ENCODE measurements around the gene PRKCE. TPM values are rescaled to one million over a fixed set of nuclear protein-coding genes. Genes with fewer than 3 reads are reported as not detected.

Gene PRKCE
- total and polyA plus RNA-seq, 2 experiments from 2014 or later = 13.2 to 19.2 TPM

DNA sequence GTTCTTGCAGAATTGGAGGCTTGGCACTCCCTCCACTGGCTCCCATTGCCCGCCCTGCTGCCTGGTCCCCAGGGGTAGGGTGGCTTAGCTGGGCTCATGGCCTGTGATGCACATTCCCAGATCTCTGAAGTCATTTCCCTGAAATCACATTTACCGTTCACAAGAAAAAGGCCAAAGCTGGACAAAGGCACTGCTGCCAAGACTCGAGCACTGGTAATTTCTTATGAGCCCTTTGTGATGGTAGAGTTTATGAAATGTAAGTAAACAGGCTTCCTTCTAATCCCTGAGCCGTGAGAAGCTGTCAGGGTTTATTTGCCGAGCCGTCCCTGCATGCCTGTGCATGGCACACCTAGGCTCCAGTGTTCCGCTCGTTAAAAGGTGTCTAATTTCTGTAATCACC lies 398.6 kb downstream of the PRKCE start:
- no peak for TF ChIP-seq CTCF (IDR thresholded peaks at IDR 0.05; ENCODE audit: low read depth, low read length)
- Histone ChIP-seq H3K4me3 (no peak overlapping the region), H3K36me3 (no peaks in the 10 kb centered on the region), H3K9me3 (ENCODE audit: low read depth) (no peaks in the 10 kb centered on the region), H3K27me3 (no peaks in the 10 kb centered on the region), H3K4me1 (ENCODE audit: low read depth) (no peaks in the 10 kb centered on the region), H3K27ac (no peak overlapping the region)
- DNase-seq (ENCODE audit: low read depth in 1 of 2, low spot score in 1 of 2) = no peak

- H3K27ac ChIP-seq = no peak overlapping the region
- no peaks in the 10 kb centered on the region for H3K36me3 ChIP-seq
- H3K4me3 ChIP-seq = no peak overlapping the region
- H3K27me3 ChIP-seq = no peaks in the 10 kb centered on the region
- H3K9me3 ChIP-seq (ENCODE audit: low read depth) = no peaks in the 10 kb centered on the region
- DNase-seq (ENCODE audit: low read depth in 1 of 2, low spot score in 1 of 2) = no peak
- TF ChIP-seq CTCF (IDR thresholded peaks at IDR 0.05; ENCODE audit: low read depth, low read length) = no peak
- no peaks in the 10 kb centered on the region for H3K4me1 ChIP-seq (ENCODE audit: low read depth)
Measured at GRCh38 chr2:46050489-46050888, 399.0 kb downstream of the PRKCE start.

DNA sequence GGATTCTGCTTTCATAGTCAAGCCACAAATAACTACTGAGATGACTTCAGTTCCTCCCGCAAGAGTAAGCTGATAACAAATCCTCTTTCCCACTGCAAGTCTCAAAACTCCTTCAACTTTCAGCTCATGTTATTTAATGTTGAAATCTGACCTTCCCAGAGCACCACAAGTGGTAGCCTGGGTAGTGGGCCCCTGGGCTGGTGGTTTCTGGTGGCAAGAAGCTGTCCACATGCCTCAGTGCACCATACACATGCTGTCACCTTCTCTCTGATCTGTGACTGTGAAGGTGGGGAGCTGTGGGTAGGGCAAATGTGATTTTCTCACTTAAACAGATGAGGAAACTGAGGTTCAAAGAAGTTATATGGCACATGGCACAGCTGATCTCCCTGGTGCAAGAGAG lies 399.6 kb downstream of the PRKCE start:
- no peaks in the 10 kb centered on the region for H3K9me3 ChIP-seq (ENCODE audit: low read depth)
- DNase-seq (ENCODE audit: low read depth in 1 of 2, low spot score in 1 of 2) = no peak
- no peaks in the 10 kb centered on the region for H3K36me3 ChIP-seq
- no peak overlapping the region for H3K27ac ChIP-seq
- no peaks in the 10 kb centered on the region for H3K27me3 ChIP-seq
- H3K4me3 ChIP-seq = no peak overlapping the region
- no peak for TF ChIP-seq CTCF (IDR thresholded peaks at IDR 0.05; ENCODE audit: low read depth, low read length)
- H3K4me1 ChIP-seq (ENCODE audit: low read depth) = no peaks in the 10 kb centered on the region

DNA sequence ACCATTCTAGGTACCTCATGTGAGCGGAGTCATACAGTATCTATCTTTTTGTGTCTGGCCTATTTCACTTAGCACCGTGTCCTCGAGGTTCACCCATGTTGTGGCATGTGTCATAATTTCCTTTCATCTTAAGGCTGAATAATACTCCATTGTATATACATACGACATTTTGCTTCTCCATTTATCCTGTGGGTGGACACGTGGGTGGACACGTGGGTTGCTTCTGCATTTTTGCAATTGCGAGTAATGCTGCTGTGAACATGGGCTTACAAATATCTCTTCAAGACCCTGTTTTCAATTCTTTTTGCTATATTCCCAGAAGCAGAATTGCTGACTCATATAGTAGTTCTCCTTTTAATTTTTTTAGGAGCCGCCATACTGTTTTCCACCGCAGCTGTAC lies 402.1 kb downstream of the PRKCE start:
- no peaks in the 10 kb centered on the region for H3K36me3 ChIP-seq
- H3K27me3 ChIP-seq = no peaks in the 10 kb centered on the region
- H3K27ac ChIP-seq = no peak overlapping the region
- no peaks in the 10 kb centered on the region for H3K9me3 ChIP-seq (ENCODE audit: low read depth)
- TF ChIP-seq CTCF (IDR thresholded peaks at IDR 0.05; ENCODE audit: low read depth, low read length) = no peak
- H3K4me3 ChIP-seq = no peak overlapping the region
- H3K4me1 ChIP-seq (ENCODE audit: low read depth) = no peaks in the 10 kb centered on the region
- DNase-seq (ENCODE audit: low read depth in 1 of 2, low spot score in 1 of 2) = no peak

- Histone ChIP-seq H3K4me3 (no peak overlapping the region), H3K27ac (no peak overlapping the region), H3K36me3 (no peaks in the 10 kb centered on the region), H3K9me3 (ENCODE audit: low read depth) (no peaks in the 10 kb centered on the region), H3K27me3 (no peaks in the 10 kb centered on the region), H3K4me1 (ENCODE audit: low read depth) (no peaks in the 10 kb centered on the region)
- no peak for TF ChIP-seq CTCF (IDR thresholded peaks at IDR 0.05; ENCODE audit: low read depth, low read length)
- DNase-seq (ENCODE audit: low read depth in 1 of 2, low spot score in 1 of 2) = no peak
Measured at GRCh38 chr2:46056541-46056940, 405.1 kb downstream of the PRKCE start.

- TF ChIP-seq CTCF (IDR thresholded peaks at IDR 0.05; ENCODE audit: low read depth, low read length) = no peak
- H3K27me3 ChIP-seq = no peaks in the 10 kb centered on the region
- no peak overlapping the region for H3K27ac ChIP-seq
- peak in 1 of 2 donors; percentile 47 for DNase-seq (ENCODE audit: low read depth in 1 of 2, low spot score in 1 of 2)
- H3K9me3 ChIP-seq (ENCODE audit: low read depth) = no peaks in the 10 kb centered on the region
- no peak overlapping the region for H3K4me3 ChIP-seq
- H3K4me1 ChIP-seq (ENCODE audit: low read depth) = no peaks in the 10 kb centered on the region
- no peaks in the 10 kb centered on the region for H3K36me3 ChIP-seq
Measured at GRCh38 chr2:46058140-46058539, 406.7 kb downstream of the PRKCE start.
